OCI-LY3 (cell line): ENCODE results near the gene HEATR5B.

ENCODE experiments used
- H2AFZ ChIP-seq: fragments of 200-600, 300-600 bp; shearing (Covaris generic); 2 replicates; pipeline ENCODE4 v1.6.0; 2014; ENCODE audit warnings: antibody characterized with exemption, low read depth, low read length
- H3K27ac ChIP-seq: fragments of 200-600, 300-600 bp; sonication (generic); 2 replicates; pipeline ENCODE4 v1.5.1; 2014; ENCODE audit warnings: mild to moderate bottlenecking, low read length, moderate library complexity, mixed read lengths
- H3K27me3 ChIP-seq: fragments of 200-600, 300-600 bp; sonication (generic); 2 replicates; pipeline ENCODE4 v1.6.1; 2014; ENCODE audit warnings: low read depth, low read length, mixed read lengths
- H3K36me3 ChIP-seq: fragments of 200-600, 300-600 bp; sonication (generic); replicated peaks from 2 replicates; pipeline ENCODE3; 2014; ENCODE audit warnings: low read depth, low read length, mixed read lengths
- H3K4me1 ChIP-seq: fragments of 300-600, 200-600 bp; sonication (generic); 2 replicates; pipeline ENCODE4 v1.6.1; 2014; ENCODE audit warnings: low read length, mixed read lengths
- H3K4me2 ChIP-seq: fragments of 200-600, 300-600 bp; sonication (generic); 2 replicates; pipeline ENCODE4 v1.6.1; 2014; ENCODE audit warnings: low read length, mixed read lengths
- H3K4me3 ChIP-seq: fragments of 300-600, 200-600 bp; sonication (generic); 2 replicates; pipeline ENCODE4 v1.5.1; 2014; ENCODE audit warnings: antibody characterized with exemption, mild to moderate bottlenecking, low read length, moderate library complexity
- H3K79me2 ChIP-seq: fragments of 300-600, 200-600 bp; shearing (Covaris generic); 2 replicates; pipeline ENCODE4 v1.6.1; 2014; ENCODE audit warnings: mild to moderate bottlenecking, low read length, mixed read lengths
- H3K9ac ChIP-seq: fragments of 300-600, 200-600 bp; shearing (Covaris generic); 2 replicates; pipeline ENCODE4 v1.6.0; 2014; ENCODE audit warnings: mild to moderate bottlenecking, low read length, moderate library complexity
- H3K9me3 ChIP-seq: fragments of 200-600, 300-600 bp; shearing (Covaris generic); 2 replicates; pipeline ENCODE4 v1.6.1; 2014; ENCODE audit warnings: low read length, mixed read lengths; ENCODE audit not compliant: insufficient read depth
- H4K20me1 ChIP-seq: fragments of 200-600, 300-600 bp; sonication (generic); 2 replicates; pipeline ENCODE4 v1.6.1; 2016; ENCODE audit warnings: low read length, mixed read lengths; ENCODE audit not compliant: insufficient read depth
- CTCF ChIP-seq: fragments of 200-600, 300-600 bp; sonication (generic); IDR thresholded peaks from 2 replicates; pipeline ENCODE4 v1.5.1; 2014; ENCODE audit warnings: antibody characterized with exemption, low read length, low read depth
- EZH2phosphoT487 ChIP-seq: fragments of 200-600 bp; shearing (Covaris generic); IDR thresholded peaks from 2 replicates; pipeline ENCODE4 v1.6.1; 2018; ENCODE audit warnings: antibody characterized with exemption, mixed run types, low read depth

Gene HEATR5B

GRCh38 chr2:37070931-37071330, 13.2 kb downstream of the HEATR5B start:
- Histone ChIP-seq H3K4me3 (no peak overlapping the region), H3K79me2 (no peaks in the 10 kb centered on the region), H3K9ac (no peak overlapping the region), H3K9me3 (no peaks in the 10 kb centered on the region), H3K27me3 (no peaks in the 10 kb centered on the region), H2AFZ (no peak overlapping the region), H3K27ac (no peak overlapping the region), H4K20me1 (no peaks in the 10 kb centered on the region), H3K4me1 (no peaks in the 10 kb centered on the region), H3K4me2 (no peak overlapping the region), H3K36me3 (peaks cover 37% of the 10 kb centered on the region)
- TF ChIP-seq EZH2phosphoT487 = no peak
- TF ChIP-seq CTCF = no peak

- no peak for TF ChIP-seq EZH2phosphoT487
- TF ChIP-seq CTCF = no peak
- Histone ChIP-seq H3K27me3 (no peaks in the 10 kb centered on the region), H3K36me3 (peaks cover 30% of the 10 kb centered on the region), H3K9ac (no peak overlapping the region), H4K20me1 (no peaks in the 10 kb centered on the region), H3K4me3 (no peak overlapping the region), H3K79me2 (no peaks in the 10 kb centered on the region), H3K4me2 (no peak overlapping the region), H3K27ac (no peak overlapping the region), H3K9me3 (no peaks in the 10 kb centered on the region), H2AFZ (no peak overlapping the region), H3K4me1 (no peaks in the 10 kb centered on the region)
Observed at GRCh38 chr2:37068686-37069085, 15.5 kb downstream of the HEATR5B start.

- peaks cover 21% of the 10 kb centered on the region for H3K36me3 ChIP-seq
- TF ChIP-seq CTCF = no peak
- no peak for TF ChIP-seq EZH2phosphoT487
Observed at GRCh38 chr2:37061776-37062175, 22.4 kb downstream of the HEATR5B start.

GRCh38 chr2:37061013-37061711, 23.0 kb downstream of the HEATR5B start:
- TF ChIP-seq EZH2phosphoT487 = no peak
- no peak for TF ChIP-seq CTCF
- Histone ChIP-seq H3K4me3 (no peak overlapping the region), H3K9me3 (no peaks in the 10 kb centered on the region)

More at GRCh38 chr2:37061776-37062175, 22.4 kb downstream of the HEATR5B start:
- Histone ChIP-seq H4K20me1 (no peaks in the 10 kb centered on the region), H3K4me3 (no peak overlapping the region), H3K9me3 (no peaks in the 10 kb centered on the region), H3K79me2 (no peaks in the 10 kb centered on the region), H3K27ac (no peak overlapping the region), H3K9ac (no peak overlapping the region), H3K4me1 (no peaks in the 10 kb centered on the region), H2AFZ (no peak overlapping the region), H3K4me2 (no peak overlapping the region), H3K27me3 (no peaks in the 10 kb centered on the region)

More at GRCh38 chr2:37061013-37061711, 23.0 kb downstream of the HEATR5B start:
- no peaks in the 10 kb centered on the region for H4K20me1 ChIP-seq
- no peak overlapping the region for H2AFZ ChIP-seq
- H3K27me3 ChIP-seq = no peaks in the 10 kb centered on the region
- H3K79me2 ChIP-seq = no peaks in the 10 kb centered on the region
- no peak overlapping the region for H3K9ac ChIP-seq
- peaks cover 23% of the 10 kb centered on the region for H3K36me3 ChIP-seq
- H3K4me1 ChIP-seq = no peaks in the 10 kb centered on the region
- no peak overlapping the region for H3K4me2 ChIP-seq
- no peak overlapping the region for H3K27ac ChIP-seq
